ENCODE data around the gene MPP7. TPM values are rescaled to one million over a fixed set of nuclear protein-coding genes. Genes with fewer than 3 reads are reported as not detected.

MPP7 gene
- total and polyA plus RNA-seq, 2 of the 8 experiments (the other 6 are each of a cell fraction or from before 2014, with no cell fraction given) = 1.9 to 9.3 TPM

DNA sequence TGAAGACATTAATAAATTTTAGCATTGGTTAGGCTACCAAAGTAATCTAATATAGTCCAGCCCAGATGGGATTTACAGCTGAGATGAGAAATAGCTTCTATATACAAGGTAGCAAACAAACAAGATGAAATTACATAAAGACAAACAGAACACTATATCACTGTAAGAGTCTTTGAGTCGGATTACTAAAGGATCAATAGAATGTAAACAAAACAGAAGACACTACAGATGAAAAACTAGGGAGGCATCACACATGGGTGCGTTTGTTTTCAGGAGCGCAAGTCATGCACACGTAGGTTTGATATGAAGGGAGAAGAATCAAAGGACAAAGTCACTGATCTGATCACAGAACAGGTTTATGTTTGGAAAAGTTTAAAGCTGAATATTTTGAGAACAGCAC is 26.5 kb downstream of the MPP7 start:
- no peak for DNase-seq (ENCODE audit: low read depth in 1 of 2, low spot score in 2 of 2)
- TF ChIP-seq CBX5 (IDR thresholded peaks at IDR 0.05; ENCODE audit: low read depth, low read length) = no peak
- no peak for TF ChIP-seq HDAC6 (IDR thresholded peaks at IDR 0.05; ENCODE audit: low read depth, low read length)
- no peak for TF ChIP-seq ZNF274 (IDR thresholded peaks at IDR 0.05; ENCODE audit: borderline replicate concordance, extremely low read depth, low read length)

More for the DNA sequence above, 26.5 kb downstream of the MPP7 start:
- no peaks in the 10 kb centered on the region for H3K79me1 ChIP-seq (ENCODE audit: low read depth, low read length)
- no peak overlapping the region for H2BK15ac ChIP-seq (ENCODE audit: low read length)
- H3K23me2 ChIP-seq (ENCODE audit: low read depth, low read length) = no peaks in the 10 kb centered on the region
- no peaks in the 10 kb centered on the region for H3K79me2 ChIP-seq (ENCODE audit: control insufficient read depth in 1 of 2, insufficient read depth in 2 of 2, low read length in 2 of 2)
- no peak for FAIRE-seq
- no peaks in the 10 kb centered on the region for H3K9me3 ChIP-seq (ENCODE audit: insufficient read depth in 2 of 2, low read depth in 1 of 2, low read length in 1 of 2)
- H4K91ac ChIP-seq (replicated peaks; ENCODE audit: insufficient read length, low read length) = no peak overlapping the region
- H4K5ac ChIP-seq (ENCODE audit: insufficient read length, low read depth, low read length) = no peak overlapping the region
- no peak overlapping the region for H3K18ac ChIP-seq (ENCODE audit: extremely low read depth, low read length)
- no peak overlapping the region for H2BK12ac ChIP-seq (ENCODE audit: low read depth, low read length)
- no peak overlapping the region for H3K4me2 ChIP-seq (ENCODE audit: insufficient read depth in 1 of 2, low read depth in 2 of 2, low read length in 2 of 2)
- H3K9ac ChIP-seq (replicated peaks in 1 of 4; ENCODE audit: extremely low read depth in 1 of 4, low read depth in 3 of 4, low read length in 3 of 4) = no peak overlapping the region
- H4K20me1 ChIP-seq (replicated peaks in 1 of 2; ENCODE audit: control insufficient read depth in 1 of 2, insufficient read depth in 2 of 2, low read length in 2 of 2) = peaks cover 0 to 1% of the 10 kb centered on the region in 2 experiments
- H3K4me1 ChIP-seq (replicated peaks in 1 of 4; ENCODE audit: control insufficient read depth in 3 of 4, insufficient read depth in 4 of 4, low read length in 3 of 4) = no peaks in the 10 kb centered on the region
- no peak overlapping the region for H3K4ac ChIP-seq (replicated peaks; ENCODE audit: insufficient read length, low read depth, low read length)
- ChIA-PET CTCF (ENCODE audit: partially characterized antibody) (interaction anchor here (0.6 to 3.1 kb wide), 7 partner anchors 8 to 840 kb away, joined by 3 to 8 read pairs (median 3); no protein-coding TSS in a partner anchor), POLR2A (ENCODE audit: partially characterized antibody) (interaction anchor here (0.6 kb wide), 2 partner anchors 597 to 748 kb away, joined by 3 read pairs; no protein-coding TSS in a partner anchor)
- no peak overlapping the region for H2BK120ac ChIP-seq (replicated peaks; ENCODE audit: low read depth, low read length)
- H3K27me3 ChIP-seq (replicated peaks in 1 of 4; ENCODE audit: control insufficient read depth in 3 of 4, extremely low read depth in 1 of 4, insufficient read depth in 3 of 4, low read length in 3 of 4) = no peaks in the 10 kb centered on the region
- WGBS, 2 experiments (ENCODE audit: extremely low coverage in 1 of 2, insufficient coverage in 1 of 2, insufficient read length in 1 of 2, insufficient replicate concordance in 2 of 2, low coverage in 1 of 2, low lambda C conversion rate in 2 of 2, missing lambda C conversion rate in 1 of 2) = 93% methylated on average over 4 of the region's 4 CpGs; no CpG with 5 or more reads in 1 of the 2 experiments
- H2AK5ac ChIP-seq (ENCODE audit: low read depth, low read length) = no peak overlapping the region
- no peak overlapping the region for H2BK5ac ChIP-seq (ENCODE audit: low read depth, low read length)
- H3K36me3 ChIP-seq (ENCODE audit: control insufficient read depth in 2 of 4, insufficient read depth in 4 of 4, low read length in 3 of 4) = no peaks in the 10 kb centered on the region
- H3K56ac ChIP-seq (replicated peaks; ENCODE audit: insufficient read length, low read depth, low read length) = no peak overlapping the region
- no peak overlapping the region for H3K23ac ChIP-seq (ENCODE audit: insufficient read length)
- H4K8ac ChIP-seq (ENCODE audit: extremely low read depth, insufficient read depth, low read length) = no peak overlapping the region
- no peak overlapping the region for H2AFZ ChIP-seq (ENCODE audit: low read length)
- no peak overlapping the region for H3K27ac ChIP-seq (ENCODE audit: low read depth, low read length)
- no peak overlapping the region for H2BK20ac ChIP-seq (ENCODE audit: low read length)
- H3K14ac ChIP-seq (ENCODE audit: insufficient read length) = no peak overlapping the region
- no peak overlapping the region for H3K4me3 ChIP-seq (ENCODE audit: extremely low read depth in 1 of 4, insufficient read depth in 2 of 4, low read depth in 3 of 4, low read length in 4 of 4)

Measured in H1 (cell line).